GM18526 (cell line): ENCODE results near the gene CYB561A3.

Experiments used
- POLR2A ChIP-seq: IDR thresholded peaks from 3 replicates; pipeline ENCODE4 v1.6.1; 2011; ENCODE audit not compliant: insufficient read length; ENCODE audit errors: extremely low read depth

Gene CYB561A3

DNA sequence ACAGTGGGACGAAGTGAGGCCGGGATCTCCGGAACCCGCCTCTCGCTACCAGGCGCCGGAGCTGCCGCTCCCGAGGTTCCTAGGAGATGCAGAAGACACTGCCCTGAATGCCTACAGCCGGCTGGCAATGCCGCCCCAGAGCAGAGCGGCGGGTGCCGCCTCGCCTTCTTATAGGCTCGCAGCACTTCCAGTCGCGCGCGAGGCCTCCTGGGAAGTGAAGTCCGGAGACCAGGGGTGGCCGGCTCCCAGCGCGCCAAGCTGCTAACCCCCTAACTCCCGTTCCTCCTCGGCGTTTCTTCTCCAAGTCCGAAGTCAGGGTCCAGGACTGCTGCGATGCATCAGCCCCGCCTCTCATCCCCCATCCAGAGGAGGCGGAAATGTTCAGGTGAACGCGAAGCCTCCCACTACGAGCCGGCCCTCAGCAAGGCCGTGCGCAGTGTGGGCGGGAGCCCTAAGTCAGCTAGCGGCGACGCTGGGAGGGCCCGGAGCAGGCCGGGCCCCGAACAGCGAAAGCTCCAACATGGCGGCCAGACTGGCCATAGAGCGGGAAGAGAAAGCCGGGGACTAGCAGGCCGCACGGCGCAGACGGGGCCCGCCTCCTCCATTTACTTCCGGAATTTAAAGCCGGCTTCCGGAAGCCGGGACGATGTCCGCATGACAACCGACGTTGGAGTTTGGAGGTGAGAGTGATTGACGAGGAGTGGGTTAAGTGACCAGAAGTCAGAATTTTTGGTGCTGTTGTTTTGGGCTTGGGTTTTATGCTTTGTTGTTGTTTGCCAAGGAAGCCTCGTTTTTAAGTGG lies at the start of gene CYB561A3, which contains the start of gene TMEM138:
Gene CYB561A3 (minus strand): TSS at position 142 of the 801 bp plus-strand sequence. CDS start 5,169 bp downstream, outside the sequence.
Gene TMEM138 (plus strand): TSS at position 634 of the 801 bp plus-strand sequence. CDS start 2,017 bp downstream, outside the sequence.
- peak; percentile 99 for TF ChIP-seq POLR2A

GRCh38 chr11:61406991-61407728 lies 45.5 kb upstream of the CYB561A3 start:
- no peak for TF ChIP-seq POLR2A

- no peak for TF ChIP-seq POLR2A
Measured at GRCh38 chr11:61406067-61406466, 44.4 kb upstream of the CYB561A3 start.

GRCh38 chr11:61404641-61405040 lies 43.0 kb upstream of the CYB561A3 start:
- TF ChIP-seq POLR2A, result no peak

DNA sequence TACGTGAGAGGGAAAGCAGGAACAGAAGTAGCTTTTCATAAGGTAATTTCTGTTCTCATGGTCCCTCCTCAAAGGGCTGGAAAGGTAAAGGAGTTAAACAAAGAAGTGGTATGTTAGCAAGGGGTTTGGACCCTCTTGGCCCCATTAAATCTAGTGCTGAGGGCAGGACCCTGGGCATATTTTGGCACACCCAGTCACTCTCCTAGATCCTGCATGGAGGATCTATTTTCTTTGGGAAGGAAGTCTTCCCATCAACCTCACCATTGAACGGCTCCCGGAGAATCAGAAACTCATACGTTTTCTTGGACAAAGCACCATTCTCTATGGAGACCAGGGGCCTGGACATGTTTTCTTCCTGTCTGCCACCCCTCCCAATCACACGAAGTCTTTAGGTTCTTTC lies 42.4 kb upstream of the CYB561A3 start:
- TF ChIP-seq POLR2A, result no peak

GRCh38 chr11:61403658-61404057 lies 42.0 kb upstream of the CYB561A3 start:
- no peak for TF ChIP-seq POLR2A

GRCh38 chr11:61401573-61401972 lies 39.9 kb upstream of the CYB561A3 start:
- TF ChIP-seq POLR2A, result no peak

GRCh38 chr11:61401173-61401572 lies 39.5 kb upstream of the CYB561A3 start:
- no peak for TF ChIP-seq POLR2A

- no peak for TF ChIP-seq POLR2A
Measured at GRCh38 chr11:61392981-61393595, 31.4 kb upstream of the CYB561A3 start.

- no peak for TF ChIP-seq POLR2A
Measured at GRCh38 chr11:61390161-61390560, 28.5 kb upstream of the CYB561A3 start.

- TF ChIP-seq POLR2A, result no peak
Measured at GRCh38 chr11:61384271-61385242, 22.9 kb upstream of the CYB561A3 start.

- no peak for TF ChIP-seq POLR2A
Measured at GRCh38 chr11:61380884-61381283, 19.2 kb upstream of the CYB561A3 start.

DNA sequence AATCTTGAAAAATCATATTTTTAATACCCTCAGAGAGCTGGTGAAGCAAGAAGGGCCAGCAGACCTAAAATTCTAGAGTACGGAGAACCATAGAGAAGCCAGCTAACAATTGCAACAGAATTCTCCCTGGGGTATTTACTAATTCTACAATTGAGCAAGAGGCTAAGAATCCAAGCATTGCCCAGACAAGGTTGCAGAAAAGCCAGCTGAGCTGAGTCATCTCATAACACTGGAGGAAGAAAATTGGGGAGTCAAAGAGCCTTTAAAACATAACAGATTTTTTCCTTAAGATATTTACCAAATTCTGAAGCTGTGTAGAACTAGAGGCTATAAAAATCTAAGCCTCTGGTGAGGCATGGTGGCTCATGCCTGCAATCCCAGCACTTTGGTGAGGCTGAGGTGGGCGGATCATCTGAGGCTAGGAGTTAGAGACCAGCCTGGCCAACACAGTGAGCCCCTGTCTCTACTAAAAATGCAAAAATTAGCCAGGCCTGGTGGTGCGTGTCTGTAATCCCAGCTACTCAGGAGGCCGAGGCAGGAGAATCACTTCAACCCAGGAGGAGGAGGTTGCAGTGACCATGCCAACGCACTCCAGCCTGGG lies 17.1 kb upstream of the CYB561A3 start:
- TF ChIP-seq POLR2A, result no peak
